ENCODE results near the gene BAIAP2. TPM values are rescaled to one million over a fixed set of nuclear protein-coding genes. Genes with fewer than 3 reads are reported as not detected.
A peak's percentile ranks its signal among the peaks of the same experiment; 100 is the strongest.

BAIAP2 gene
- total and polyA plus RNA-seq, 2 of the 13 experiments (the other 11 are each of a cell fraction or from before 2014, with no cell fraction given): 22.5 to 24.0 TPM

- TF ChIP-seq ZBTB33 (CRISPR knock-in tag; IDR thresholded peaks at IDR 0.05) (peak; percentile 99), RCOR2 (CRISPR knock-in tag; IDR thresholded peaks at IDR 0.05) (peak; percentile 36; the same call in 1 of the 2 replicates), ZNF605 (CRISPR knock-in tag; IDR thresholded peaks at IDR 0.05) (no peak), ZNF781 (CRISPR knock-in tag; IDR thresholded peaks at IDR 0.05; ENCODE audit: borderline replicate concordance, not compliant biosample characterization) (no peak), ZNF563 (CRISPR knock-in tag; IDR thresholded peaks at IDR 0.05) (no peak), DPF2 (CRISPR knock-in tag; IDR thresholded peaks at IDR 0.05; ENCODE audit: borderline replicate concordance, low read depth) (no peak), ARHGAP35 (CRISPR knock-in tag; IDR thresholded peaks at IDR 0.05; ENCODE audit: borderline replicate concordance) (no peak), TARDBP (CRISPR knock-in tag; IDR thresholded peaks at IDR 0.05) (peak; percentile 29; the same call in 1 of the 2 replicates), FOXP4 (CRISPR knock-in tag; IDR thresholded peaks at IDR 0.05) (peak; percentile 16), NBN (conservative IDR thresholded peaks at IDR 0.05) (no peak), CSRNP1 (CRISPR knock-in tag; IDR thresholded peaks at IDR 0.05) (no peak), ZNF205 (CRISPR knock-in tag; IDR thresholded peaks at IDR 0.05) (no peak), BRCA1 (CRISPR knock-in tag; IDR thresholded peaks at IDR 0.05) (no peak), DNMT3B (CRISPR knock-in tag; conservative IDR thresholded peaks at IDR 0.05) (no peak), NFYC (CRISPR knock-in tag; IDR thresholded peaks at IDR 0.05) (no peak), KDM5A (IDR thresholded peaks at IDR 0.05; ENCODE audit: borderline replicate concordance, low read length) (no peak; the same call in 1 of the 2 replicates), ZNF788 (CRISPR knock-in tag; IDR thresholded peaks at IDR 0.05; ENCODE audit: borderline replicate concordance) (peak; percentile 42; the same call in 1 of the 2 replicates), HDAC1 (CRISPR knock-in tag; IDR thresholded peaks at IDR 0.05) (no peak; the same call in none of the 2 replicates), EED (CRISPR knock-in tag; IDR thresholded peaks at IDR 0.05) (no peak), GABPB1 (CRISPR knock-in tag; IDR thresholded peaks at IDR 0.05) (peak; percentile 45; the same call in 1 of the 2 replicates), HNF4G (IDR thresholded peaks at IDR 0.05; ENCODE audit: borderline replicate concordance, low read depth, low read length) (no peak), HNF4G (CRISPR knock-in tag; IDR thresholded peaks at IDR 0.05; ENCODE audit: borderline replicate concordance, low read depth) (no peak; the same call in 1 of the 2 replicates), MED13 (CRISPR knock-in tag; IDR thresholded peaks at IDR 0.05) (no peak)
Observed at GRCh38 chr17:81044764-81045589, 10.0 kb downstream of the BAIAP2 start (continued).
